Measurements from ENCODE around the gene HSD17B1.
"Not testable (repeated sequence)": the region's sequence is repeated elsewhere in the genome, so short reads cannot be mapped to it uniquely, and the experiment has no call there.

Gene HSD17B1

DNA sequence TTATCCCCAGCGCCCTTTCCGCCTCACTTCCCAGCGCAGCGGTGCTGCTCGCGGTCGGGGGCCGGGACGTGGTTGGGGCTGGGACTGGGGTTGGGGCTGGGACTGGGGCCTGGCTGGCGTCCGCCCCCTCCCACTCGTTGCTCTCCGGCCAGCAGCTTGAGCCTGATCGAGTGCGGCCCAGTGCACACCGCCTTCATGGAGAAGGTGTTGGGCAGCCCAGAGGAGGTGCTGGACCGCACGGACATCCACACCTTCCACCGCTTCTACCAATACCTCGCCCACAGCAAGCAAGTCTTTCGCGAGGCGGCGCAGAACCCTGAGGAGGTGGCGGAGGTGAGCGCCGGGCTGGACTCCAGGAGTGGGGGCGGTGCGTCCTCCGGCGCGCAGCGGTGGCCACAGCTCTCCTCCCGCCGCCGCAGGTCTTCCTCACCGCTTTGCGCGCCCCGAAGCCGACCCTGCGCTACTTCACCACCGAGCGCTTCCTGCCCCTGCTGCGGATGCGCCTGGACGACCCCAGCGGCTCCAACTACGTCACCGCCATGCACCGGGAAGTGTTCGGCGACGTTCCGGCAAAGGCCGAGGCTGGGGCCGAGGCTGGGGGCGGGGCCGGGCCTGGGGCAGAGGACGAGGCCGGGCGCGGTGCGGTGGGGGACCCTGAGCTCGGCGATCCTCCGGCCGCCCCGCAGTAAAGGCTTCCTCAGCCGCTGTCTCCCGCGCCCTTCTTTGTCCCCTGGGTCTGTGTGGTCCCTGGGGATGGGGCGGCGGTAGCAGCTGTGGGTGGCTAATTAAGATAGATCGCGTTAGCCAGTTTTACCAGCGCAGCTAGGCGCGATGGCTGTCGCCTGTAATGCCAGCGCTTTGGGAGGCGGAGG, 1.8 kb downstream of the HSD17B1 start:
- Histone ChIP-seq H3K23ac (ENCODE audit: low read length in 2 of 2) (peak overlapping the region in 1 of 2 experiments; percentile 91), H2BK120ac (ENCODE audit: low read depth, low read length) (peak overlapping the region; percentile 73), H2BK5ac (ENCODE audit: low read depth, low read length, poor library complexity, severe bottlenecking) (no peak overlapping the region), H2BK15ac (ENCODE audit: low read depth, poor library complexity, severe bottlenecking) (peak overlapping the region; percentile 86), H3K27ac (ENCODE audit: low read length, poor library complexity, severe bottlenecking) (peak overlapping the region; percentile 93), H4K8ac (ENCODE audit: low read length) (peak overlapping the region; percentile 93), H3K18ac (ENCODE audit: low read depth in 1 of 2, low read length in 2 of 2) (peak overlapping the region; percentile 97 to 99), H3K36me3 (ENCODE audit: control insufficient read depth in 1 of 2, insufficient read depth in 2 of 2, low read depth in 1 of 2, low read length in 2 of 2) (peaks cover 3 to 15% of the 10 kb centered on the region in 2 experiments), H2BK12ac (ENCODE audit: low read length in 2 of 2) (no peak overlapping the region), H2AK5ac (ENCODE audit: low read length, severe bottlenecking) (no peak overlapping the region), H3K9me3 (ENCODE audit: control insufficient read depth, low read length) (no peaks in the 10 kb centered on the region), H3K4ac (ENCODE audit: low read depth in 1 of 2, low read length in 2 of 2) (peak overlapping the region; percentile 75 to 100), H3K27me3 (ENCODE audit: control insufficient read depth in 1 of 2, insufficient read depth in 1 of 2, low read length in 2 of 2) (no peaks in the 10 kb centered on the region), H3K4me2 (ENCODE audit: low read length, poor library complexity, severe bottlenecking) (peak overlapping the region; percentile 96), H3K4me1 (ENCODE audit: control insufficient read depth, insufficient read depth, low read depth, low read length) (peaks cover 20% of the 10 kb centered on the region), H2AFZ (ENCODE audit: low read depth, low read length) (peak overlapping the region; percentile 72), H3K79me1 (replicated peaks; ENCODE audit: low read length, poor library complexity, severe bottlenecking) (peaks cover 12% of the 10 kb centered on the region), H3K4me3 (ENCODE audit: insufficient read depth in 1 of 2, low read depth in 1 of 2, low read length in 2 of 2) (peak overlapping the region; percentile 74 to 95), H3K9ac (ENCODE audit: low read length) (peak overlapping the region; percentile 97), H3K14ac (ENCODE audit: low read length in 2 of 2) (peak overlapping the region in 1 of 2 experiments; percentile 85), H4K91ac (ENCODE audit: low read length) (peak overlapping the region; percentile 87)
- peak; percentile 84 for DNase-seq
- WGBS: 2% methylated on average over 59 of the region's 82 CpGs

DNA sequence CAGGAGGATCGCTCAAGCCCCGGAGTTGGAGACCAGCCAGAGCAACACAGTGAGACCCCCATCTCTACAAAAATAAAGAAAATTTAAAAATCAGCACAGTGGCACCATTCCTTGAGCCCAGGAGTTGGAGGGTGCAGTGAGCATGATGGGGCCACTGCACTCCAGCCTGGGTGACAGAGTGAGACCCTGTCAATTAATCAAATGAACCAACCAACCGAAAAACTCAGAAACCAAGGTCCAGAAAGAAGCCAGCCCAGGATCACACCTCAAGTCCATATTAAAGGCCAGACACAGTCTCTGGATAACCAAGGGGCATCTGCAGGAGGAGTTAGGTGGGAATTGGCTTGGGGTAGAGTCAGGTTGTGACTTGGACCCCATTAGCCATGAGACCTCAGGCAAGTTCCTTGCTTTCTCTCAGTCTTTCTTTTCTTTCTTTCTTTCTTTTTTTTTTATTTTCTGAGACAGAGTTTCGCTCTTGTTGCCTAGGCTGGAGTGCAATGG, 2.4 kb downstream of the HSD17B1 start:
- DNase-seq: no peak
- Histone ChIP-seq H3K27me3 (ENCODE audit: control insufficient read depth in 1 of 2, insufficient read depth in 1 of 2, low read length in 2 of 2) (no peaks in the 10 kb centered on the region), H3K18ac (ENCODE audit: low read depth in 1 of 2, low read length in 2 of 2) (peak overlapping the region; percentile 96 to 99), H3K9me3 (ENCODE audit: control insufficient read depth, low read length) (no peaks in the 10 kb centered on the region), H2AFZ (ENCODE audit: low read depth, low read length) (peak overlapping the region; percentile 72), H3K4me3 (ENCODE audit: insufficient read depth in 1 of 2, low read depth in 1 of 2, low read length in 2 of 2) (peak overlapping the region; percentile 74 to 95), H3K23ac (ENCODE audit: low read length in 2 of 2) (peak overlapping the region in 1 of 2 experiments; percentile 91), H2BK12ac (ENCODE audit: low read length in 2 of 2) (peak overlapping the region in 1 of 2 experiments; percentile 66), H3K36me3 (ENCODE audit: control insufficient read depth in 1 of 2, insufficient read depth in 2 of 2, low read depth in 1 of 2, low read length in 2 of 2) (peaks cover 3 to 15% of the 10 kb centered on the region in 2 experiments), H3K4me2 (ENCODE audit: low read length, poor library complexity, severe bottlenecking) (peak overlapping the region; percentile 96), H4K8ac (ENCODE audit: low read length) (peak overlapping the region; percentile 93), H3K14ac (ENCODE audit: low read length in 2 of 2) (peak overlapping the region in 1 of 2 experiments; percentile 85), H3K27ac (ENCODE audit: low read length, poor library complexity, severe bottlenecking) (peak overlapping the region; percentile 93), H2BK5ac (ENCODE audit: low read depth, low read length, poor library complexity, severe bottlenecking) (no peak overlapping the region), H3K9ac (ENCODE audit: low read length) (peak overlapping the region; percentile 97), H2BK15ac (ENCODE audit: low read depth, poor library complexity, severe bottlenecking) (no peak overlapping the region), H4K91ac (ENCODE audit: low read length) (no peak overlapping the region), H3K4me1 (ENCODE audit: control insufficient read depth, insufficient read depth, low read depth, low read length) (peaks cover 20% of the 10 kb centered on the region), H3K4ac (ENCODE audit: low read depth in 1 of 2, low read length in 2 of 2) (peak overlapping the region in 1 of 2 experiments; percentile 75), H3K79me1 (replicated peaks; ENCODE audit: low read length, poor library complexity, severe bottlenecking) (peaks cover 10% of the 10 kb centered on the region), H2AK5ac (ENCODE audit: low read length, severe bottlenecking) (peak overlapping the region; percentile 97), H2BK120ac (ENCODE audit: low read depth, low read length) (no peak overlapping the region)
- 32% methylated on average over 3 of the region's 4 CpGs for WGBS

- not testable (repeated sequence) for H3K14ac ChIP-seq (ENCODE audit: low read length in 2 of 2); H3K23ac ChIP-seq (ENCODE audit: low read length in 2 of 2); H3K9ac ChIP-seq (ENCODE audit: low read length); H2AK5ac ChIP-seq (ENCODE audit: low read length, severe bottlenecking); H3K27ac ChIP-seq (ENCODE audit: low read length, poor library complexity, severe bottlenecking); H3K27me3 ChIP-seq (ENCODE audit: control insufficient read depth in 1 of 2, insufficient read depth in 1 of 2, low read length in 2 of 2); H2BK15ac ChIP-seq (ENCODE audit: low read depth, poor library complexity, severe bottlenecking); H2BK5ac ChIP-seq (ENCODE audit: low read depth, low read length, poor library complexity, severe bottlenecking); H3K4ac ChIP-seq (ENCODE audit: low read depth in 1 of 2, low read length in 2 of 2); H3K4me3 ChIP-seq (ENCODE audit: insufficient read depth in 1 of 2, low read depth in 1 of 2, low read length in 2 of 2); H3K18ac ChIP-seq (ENCODE audit: low read depth in 1 of 2, low read length in 2 of 2); H2BK120ac ChIP-seq (ENCODE audit: low read depth, low read length); H3K4me2 ChIP-seq (ENCODE audit: low read length, poor library complexity, severe bottlenecking); H2BK12ac ChIP-seq (ENCODE audit: low read length in 2 of 2); H3K9me3 ChIP-seq (ENCODE audit: control insufficient read depth, low read length); H4K8ac ChIP-seq (ENCODE audit: low read length); H2AFZ ChIP-seq (ENCODE audit: low read depth, low read length)
- Histone ChIP-seq H3K36me3 (ENCODE audit: control insufficient read depth in 1 of 2, insufficient read depth in 2 of 2, low read depth in 1 of 2, low read length in 2 of 2) (peaks cover 3 to 15% of the 10 kb centered on the region in 2 experiments), H4K91ac (ENCODE audit: low read length) (peak overlapping the region; percentile 27), H3K4me1 (ENCODE audit: control insufficient read depth, insufficient read depth, low read depth, low read length) (peaks cover 20% of the 10 kb centered on the region), H3K79me1 (replicated peaks; ENCODE audit: low read length, poor library complexity, severe bottlenecking) (peaks cover 10% of the 10 kb centered on the region)
- DNase-seq: peak; percentile 46
- WGBS: 48% methylated on average over 5 of the region's 5 CpGs
Measured at GRCh38 chr17:42555961-42556617, 3.4 kb downstream of the HSD17B1 start.

GRCh38 chr17:42559075-42559474, 6.4 kb downstream of the HSD17B1 start:
- Histone ChIP-seq H3K18ac (ENCODE audit: low read depth in 1 of 2, low read length in 2 of 2) (no peak overlapping the region), H3K27me3 (ENCODE audit: control insufficient read depth in 1 of 2, insufficient read depth in 1 of 2, low read length in 2 of 2) (no peaks in the 10 kb centered on the region), H3K27ac (ENCODE audit: low read length, poor library complexity, severe bottlenecking) (no peak overlapping the region), H3K4me2 (ENCODE audit: low read length, poor library complexity, severe bottlenecking) (no peak overlapping the region), H2BK12ac (ENCODE audit: low read length in 2 of 2) (no peak overlapping the region), H3K14ac (ENCODE audit: low read length in 2 of 2) (no peak overlapping the region), H2AK5ac (ENCODE audit: low read length, severe bottlenecking) (no peak overlapping the region), H4K8ac (ENCODE audit: low read length) (no peak overlapping the region), H3K4me3 (ENCODE audit: insufficient read depth in 1 of 2, low read depth in 1 of 2, low read length in 2 of 2) (no peak overlapping the region), H3K36me3 (ENCODE audit: control insufficient read depth in 1 of 2, insufficient read depth in 2 of 2, low read depth in 1 of 2, low read length in 2 of 2) (peaks cover 8 to 13% of the 10 kb centered on the region in 2 experiments), H3K79me1 (replicated peaks; ENCODE audit: low read length, poor library complexity, severe bottlenecking) (peaks cover 7% of the 10 kb centered on the region), H3K9ac (ENCODE audit: low read length) (no peak overlapping the region), H2BK15ac (ENCODE audit: low read depth, poor library complexity, severe bottlenecking) (no peak overlapping the region), H4K91ac (ENCODE audit: low read length) (no peak overlapping the region), H2BK120ac (ENCODE audit: low read depth, low read length) (no peak overlapping the region), H3K23ac (ENCODE audit: low read length in 2 of 2) (no peak overlapping the region), H3K9me3 (ENCODE audit: control insufficient read depth, low read length) (no peaks in the 10 kb centered on the region), H2AFZ (ENCODE audit: low read depth, low read length) (no peak overlapping the region), H2BK5ac (ENCODE audit: low read depth, low read length, poor library complexity, severe bottlenecking) (no peak overlapping the region), H3K4me1 (ENCODE audit: control insufficient read depth, insufficient read depth, low read depth, low read length) (peaks cover 28% of the 10 kb centered on the region), H3K4ac (ENCODE audit: low read depth in 1 of 2, low read length in 2 of 2) (no peak overlapping the region)
- DNase-seq: no peak
- 90% methylated on average over 6 of the region's 6 CpGs for WGBS

Data from mesenchymal stem cell (in vitro differentiated cells and primary cell).